Esophagus squamous epithelium (tissue), 4 donors: ENCODE data around the gene KMT2A.

Experiments used
- CTCF ChIP-seq, 6 experiments: fragments of 450-650 bp in 4 of 6; fragments of 200-600 bp in 2 of 6; sonication (generic) in 2 of 6; IDR thresholded peaks; one replicate each; pipeline ENCODE4 v1.5.1; 2016 to 2019; ENCODE audit warnings: antibody characterized with exemption in 6 of 6, mild to moderate bottlenecking in 4 of 6, moderate library complexity in 4 of 6
- POLR2A ChIP-seq, 4 donors: fragments of 450-650 bp; IDR thresholded peaks; one replicate each; pipeline ENCODE4 v1.6.1; 2017; ENCODE audit warnings: antibody characterized with exemption in 4 of 4, mild to moderate bottlenecking in 4 of 4, moderate library complexity in 3 of 4

GRCh38 chr11:118435290-118435892 is 901 bp upstream of the KMT2A start:
- TF ChIP-seq CTCF (IDR thresholded peaks at IDR 0.05) (no peak), POLR2A (IDR thresholded peaks at IDR 0.05) (no peak)
